Endothelial cell of umbilical vein (primary cell): ENCODE data around the gene DAB1. TPM values are rescaled to one million over a fixed set of nuclear protein-coding genes. Genes with fewer than 3 reads are reported as not detected.

Experiments
- BruUV-seq: library from RNA; stranded (reverse); fragments of 400-500 nt; replicated peaks from 2 replicates; lab custom pipeline; 2021; lab: Mats Ljungman, UMichigan
- CTCF ChIA-PET: fragments of 300-600, 350-600 bp; sonication (Branson Sonifier 250); formaldehyde crosslinking; loops from one replicate; lab custom pipeline; 2021; ENCODE audit warnings: antibody characterized with exemption, inconsistent platforms; lab: Charles Lee
- POLR2A ChIA-PET: fragments of 300-600, 350-600 bp; sonication (Branson Sonifier 250); formaldehyde crosslinking; loops from one replicate; lab custom pipeline; 2021; ENCODE audit warnings: antibody characterized with exemption, inconsistent platforms; lab: Charles Lee
- DNase-seq: peaks from one replicate; pipeline ENCODE4 v3.0.0-alpha.2; 2011; ENCODE audit warnings: low read depth, low spot score
- FAIRE-seq: peaks from 2 replicates; lab custom pipeline; 2011; peaks lifted over from hg19 to GRCh38; lab: Jason Lieb, UNC
- H2AFZ ChIP-seq: 2 replicates; pipeline ENCODE4 v1.6.0; 2012; ENCODE audit warnings: low read depth, low read length, control low read depth, inconsistent platforms
- H3K27ac ChIP-seq: 2 replicates; pipeline ENCODE4 v1.5.1; 2011; ENCODE audit warnings: low read depth, mild to moderate bottlenecking, control low read depth, low read length, moderate library complexity; ENCODE audit not compliant: insufficient read depth
- H3K27me3 ChIP-seq, 2 experiments: 2 replicates each; pipeline versions ENCODE4 v1.6.0 to v1.6.1; 2011; ENCODE audit warnings: low read length in 2 of 2, mixed read lengths in 1 of 2; ENCODE audit not compliant: control insufficient read depth in 2 of 2, insufficient read depth in 2 of 2
- H3K36me3 ChIP-seq, 2 experiments: 2 replicates in 1 of 2; 3 replicates in 1 of 2; pipeline ENCODE4 v1.5.1; 2011; ENCODE audit warnings: low read length in 2 of 2, mild to moderate bottlenecking in 1 of 2, moderate library complexity in 1 of 2; ENCODE audit not compliant: control insufficient read depth in 2 of 2, insufficient read depth in 2 of 2; ENCODE audit errors: extremely low read depth in 1 of 2
- H3K4me1 ChIP-seq: 3 replicates; pipeline ENCODE4 v1.5.1; 2011; ENCODE audit warnings: mild to moderate bottlenecking, low read length; ENCODE audit not compliant: control insufficient read depth, insufficient read depth; ENCODE audit errors: extremely low read depth
- H3K4me2 ChIP-seq: 2 replicates; pipeline ENCODE4 v1.6.1; 2011; ENCODE audit warnings: low read length, control low read depth, mixed read lengths; ENCODE audit not compliant: insufficient read depth
- H3K4me3 ChIP-seq, 3 experiments: fragments of 200-600 bp in 1 of 3; sonication (generic), shearing (Covaris generic) in 1 of 3; replicated peaks in 1 of 3; 2 replicates each; pipeline ENCODE4 v1.5.1; 2011 to 2016; ENCODE audit warnings: control low read depth in 3 of 3, low read length in 3 of 3, mild to moderate bottlenecking in 2 of 3, inconsistent platforms in 1 of 3, low read depth in 1 of 3, moderate library complexity in 1 of 3; ENCODE audit not compliant: insufficient read depth in 1 of 3
- H3K79me2 ChIP-seq: 2 replicates; pipeline ENCODE4 v1.6.0; 2012; ENCODE audit warnings: low read length, inconsistent platforms; ENCODE audit not compliant: control insufficient read depth, insufficient read depth
- H3K9ac ChIP-seq: replicated peaks from 2 replicates; pipeline ENCODE3; 2011; ENCODE audit warnings: low read length, control low read depth; ENCODE audit not compliant: insufficient read depth; ENCODE audit errors: extremely low read depth
- H3K9me1 ChIP-seq: replicated peaks from 3 replicates; pipeline ENCODE4 v1.6.0; 2011; ENCODE audit warnings: mild to moderate bottlenecking, low read length; ENCODE audit not compliant: control insufficient read depth, insufficient read depth; ENCODE audit errors: extremely low read depth
- H3K9me3 ChIP-seq: replicated peaks from 2 replicates; pipeline ENCODE4 v1.5.1; 2012; ENCODE audit warnings: low read length, inconsistent platforms; ENCODE audit not compliant: control insufficient read depth, insufficient read depth
- H4K20me1 ChIP-seq: replicated peaks from 2 replicates; pipeline ENCODE3; 2011; ENCODE audit warnings: mild to moderate bottlenecking, low read length; ENCODE audit not compliant: control insufficient read depth, insufficient read depth; ENCODE audit errors: extremely low read depth
- CTCF ChIP-seq, 2 donors: IDR thresholded peaks; 1 replicate in 1 of 2; 2 replicates in 1 of 2; pipeline ENCODE4 v1.5.1; 2011; ENCODE audit warnings: low read length in 2 of 2, mild to moderate bottlenecking in 2 of 2, moderate library complexity in 2 of 2, control low read depth in 1 of 2, inconsistent platforms in 1 of 2, low read depth in 1 of 2; ENCODE audit not compliant: insufficient read depth in 1 of 2; ENCODE audit errors: extremely low read depth in 1 of 2
- EZH2 ChIP-seq: IDR thresholded peaks from 2 replicates; pipeline ENCODE4 v1.6.1; 2012; ENCODE audit warnings: borderline replicate concordance, low read depth, mild to moderate bottlenecking, moderate library complexity, low read length, inconsistent platforms; ENCODE audit not compliant: severe bottlenecking
- FOS ChIP-seq: IDR thresholded peaks from 2 replicates; pipeline ENCODE4 v1.6.1; 2011; ENCODE audit warnings: mild to moderate bottlenecking, low read length, moderate library complexity, borderline replicate concordance; ENCODE audit not compliant: insufficient read depth
- GATA2 ChIP-seq: IDR thresholded peaks from 2 replicates; pipeline ENCODE4 v1.7.0; 2011; ENCODE audit warnings: low read depth, mild to moderate bottlenecking, moderate library complexity, mixed read lengths, low read length; ENCODE audit not compliant: insufficient read length, insufficient read depth
- MAX ChIP-seq: IDR thresholded peaks from 2 replicates; pipeline ENCODE4 v1.6.1; 2011; ENCODE audit not compliant: insufficient read depth, insufficient read length
- POLR2A ChIP-seq: IDR thresholded peaks from 2 replicates; pipeline ENCODE4 v1.6.1; 2012; ENCODE audit warnings: low read depth, mild to moderate bottlenecking, control low read depth, low read length
- POLR2AphosphoS5 ChIP-seq: IDR thresholded peaks from 2 replicates; pipeline ENCODE4 v1.6.1; 2012; ENCODE audit warnings: low read depth, mild to moderate bottlenecking, control low read depth, low read length, moderate library complexity; ENCODE audit not compliant: insufficient read depth
- dilution Hi-C: fragments of 300-500 bp; cut with MboI; formaldehyde crosslinking; loops from one replicate; pipeline ENCODE4 v1.15.0; 2019; ENCODE audit warnings: low sequenced_read_pairs; ENCODE audit not compliant: extremely low pct_ligation_motif_present
- intact Hi-C: fragments of 100-400 bp; cut with micrococcal nuclease; formaldehyde crosslinking; loops from one replicate; pipeline ENCODE4 v1.10.0; 2022
- polyA plus RNA-seq, 4 experiments: library from polyadenylated mRNA; depleted of rRNA in 3 of 4; stranded (reverse) in 3 of 4; unstranded in 1 of 4; fragments of >200 nt; gene quantifications; 2 replicates each; pipeline versions ENCODE4 v1.2.1 to v1.2.3, GENCODE V29; 2011 to 2012; ENCODE audit warnings: missing spikeins in 1 of 4
- total RNA-seq: library from RNA; stranded (reverse); gene quantifications from 2 replicates; pipeline ENCODE4 v1.2.3, GENCODE V29; 2021

The DAB1 gene
- total and polyA plus RNA-seq, 2 donors (not counting 3 experiments of a cell fraction or from before 2014, with no cell fraction given), result not detected

- ChIA-PET POLR2A (no interaction called here), CTCF (no interaction called here)
- BruUV-seq, result no TSS peak
- TF ChIP-seq FOS (no peak), EZH2 (no peak), CTCF (IDR thresholded peaks at IDR 0.05; ENCODE audit: extremely low read depth in 1 of 2, insufficient read depth in 1 of 2, low read depth in 1 of 2, low read length in 2 of 2) (no peak), GATA2 (no peak), POLR2A (no peak), POLR2AphosphoS5 (no peak), MAX (no peak)
- H3K9me3 ChIP-seq, result no peaks in the 10 kb centered on the region
- no peak overlapping the region for H3K9ac ChIP-seq
- H3K4me1 ChIP-seq, result no peaks in the 10 kb centered on the region
- H4K20me1 ChIP-seq, result no peaks in the 10 kb centered on the region
- H3K79me2 ChIP-seq, result no peaks in the 10 kb centered on the region
- no peaks in the 10 kb centered on the region for H3K36me3 ChIP-seq
- no peak overlapping the region for H3K4me2 ChIP-seq
- intact Hi-C loops, result no loop called here
- dilution Hi-C loops, result no loop called here
- H3K27ac ChIP-seq, result no peak overlapping the region
- no peak for DNase-seq
- H3K4me3 ChIP-seq, result no peak overlapping the region
- H3K27me3 ChIP-seq, result no peaks in the 10 kb centered on the region
- no peak for FAIRE-seq
- H2AFZ ChIP-seq, result no peak overlapping the region
- no peaks in the 10 kb centered on the region for H3K9me1 ChIP-seq
Observed at GRCh38 chr1:57443004-57443403, 19.1 kb upstream of the DAB1 start.
